ENCODE measurements around the gene CREBZF.

Gene CREBZF

DNA sequence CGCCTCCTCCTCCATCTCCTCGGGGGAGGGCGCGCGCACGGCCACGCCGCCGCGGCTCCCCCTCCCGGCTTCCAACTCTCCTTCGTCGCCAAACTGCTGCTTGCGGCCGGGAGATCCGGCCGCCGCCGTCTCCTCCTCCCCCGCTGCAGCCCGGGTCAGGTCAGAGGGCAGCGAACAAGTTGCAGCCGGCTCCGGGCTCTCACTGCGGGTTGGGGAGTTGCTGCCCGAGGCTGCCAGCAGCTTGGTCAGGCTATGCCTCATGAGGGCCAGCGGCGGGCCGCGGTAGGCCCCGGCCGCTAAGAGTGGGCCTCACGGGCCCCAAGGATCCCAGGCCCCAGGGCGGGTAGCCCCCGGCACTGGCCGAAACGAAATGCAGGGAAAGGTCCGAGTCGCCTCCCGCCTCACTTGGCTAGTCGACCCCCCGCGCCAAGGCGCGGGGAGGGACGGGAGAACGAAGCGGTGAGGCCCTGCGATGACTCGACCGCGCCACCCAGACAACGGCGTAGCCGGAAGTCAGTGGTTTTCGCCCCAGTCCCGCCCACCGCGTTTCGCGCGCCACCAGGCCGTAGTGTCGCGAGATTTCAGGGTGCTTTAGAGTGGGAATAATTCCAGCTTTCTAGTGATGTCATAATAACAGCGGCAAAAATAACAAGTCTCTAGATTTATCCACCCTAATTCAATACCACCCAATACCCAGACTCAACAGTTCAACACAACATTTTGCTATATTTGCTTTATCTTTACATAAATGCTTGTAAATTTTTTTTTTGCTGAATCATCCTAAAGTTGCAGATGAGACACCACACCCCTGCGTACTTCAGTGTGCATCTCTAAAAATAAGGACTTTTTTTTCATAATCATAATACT, at the start of gene CREBZF:
Gene CREBZF, minus strand, starts transcription at position 515 of the 867 bp plus-strand sequence. Its CDS starts 254 bp downstream, at position 261.
- peak; percentile 68 for DNase-seq (ENCODE audit: low read depth)

DNA sequence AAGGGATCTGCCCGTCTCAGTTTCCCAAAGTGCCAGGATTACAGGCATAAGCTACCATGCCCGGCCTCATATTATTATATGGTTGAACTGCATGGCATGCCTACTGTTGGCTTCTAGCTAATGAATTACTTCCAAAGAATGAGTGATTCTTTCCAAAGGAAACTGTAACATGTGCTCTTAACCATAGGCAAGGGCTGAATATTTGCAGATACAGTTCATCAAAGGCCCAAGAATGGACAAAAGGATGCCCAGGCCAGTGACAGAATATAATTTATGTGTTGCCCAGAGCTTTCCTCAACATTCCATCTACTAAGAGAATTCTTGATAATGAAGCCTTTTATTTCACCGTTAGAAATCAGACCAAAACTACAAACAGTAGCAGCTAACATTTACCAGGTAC, 48.0 kb upstream of the CREBZF start:
- DNase-seq (ENCODE audit: low read depth): no peak

DNA sequence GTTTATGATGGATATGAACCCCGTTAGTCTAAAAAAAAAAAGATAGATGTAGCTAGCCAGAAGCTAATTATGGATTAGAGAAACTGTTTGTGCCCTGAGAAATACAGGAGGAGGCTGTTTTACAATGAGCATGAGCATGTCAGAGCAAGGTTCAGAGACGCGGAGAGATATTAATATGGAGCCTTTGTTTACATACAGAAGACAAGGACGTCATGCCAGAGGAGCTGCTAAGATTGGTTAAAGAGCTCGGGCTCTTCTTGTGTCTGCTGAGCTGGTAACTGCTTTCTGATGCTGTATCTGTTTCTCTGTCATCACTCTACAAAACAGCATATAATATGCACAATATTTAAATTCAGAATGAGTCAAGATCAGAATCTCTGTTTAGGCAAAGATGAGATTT, 46.0 kb upstream of the CREBZF start:
- no peak for DNase-seq (ENCODE audit: low read depth)

DNA sequence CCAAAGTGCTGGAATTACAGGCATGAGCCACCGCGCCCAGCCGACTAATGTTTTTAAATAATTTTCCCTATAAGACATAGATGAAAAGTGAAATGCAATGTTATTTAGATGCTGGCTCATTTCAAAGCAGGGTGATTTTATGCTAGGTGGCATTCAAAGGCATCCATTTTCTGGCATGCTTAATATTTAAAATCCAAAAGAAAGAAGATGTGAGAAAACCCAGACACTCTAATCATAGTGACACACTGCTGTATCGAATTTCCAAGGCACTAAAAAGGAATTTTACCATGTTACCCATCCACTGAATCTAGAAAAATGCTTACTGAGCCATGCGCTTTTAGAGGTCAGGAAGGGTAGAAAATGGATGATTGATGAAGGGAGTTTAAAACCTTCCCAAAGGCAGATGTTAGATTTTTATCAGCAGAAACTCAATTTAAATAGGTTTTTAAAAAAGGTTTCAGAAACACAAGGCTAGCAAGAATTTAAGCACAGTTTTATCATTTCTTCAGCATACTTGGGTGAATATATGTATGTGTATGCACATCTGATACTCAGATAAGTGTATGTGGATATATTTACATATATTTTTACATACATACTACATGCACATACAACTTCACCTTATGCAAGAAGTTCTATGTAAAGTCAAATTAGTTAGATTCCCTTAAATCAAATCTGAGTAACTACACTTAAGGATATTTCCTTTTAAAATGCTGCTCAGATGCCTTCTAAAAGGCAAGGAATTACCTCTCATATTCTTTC, 45.2 kb upstream of the CREBZF start:
- DNase-seq (ENCODE audit: low read depth): no peak

GRCh38 chr11:85705800-85706199, 40.9 kb upstream of the CREBZF start:
- no peak for DNase-seq (ENCODE audit: low read depth)

- DNase-seq (ENCODE audit: low read depth): no peak
Measured at GRCh38 chr11:85704967-85705366, 40.0 kb upstream of the CREBZF start.

DNA sequence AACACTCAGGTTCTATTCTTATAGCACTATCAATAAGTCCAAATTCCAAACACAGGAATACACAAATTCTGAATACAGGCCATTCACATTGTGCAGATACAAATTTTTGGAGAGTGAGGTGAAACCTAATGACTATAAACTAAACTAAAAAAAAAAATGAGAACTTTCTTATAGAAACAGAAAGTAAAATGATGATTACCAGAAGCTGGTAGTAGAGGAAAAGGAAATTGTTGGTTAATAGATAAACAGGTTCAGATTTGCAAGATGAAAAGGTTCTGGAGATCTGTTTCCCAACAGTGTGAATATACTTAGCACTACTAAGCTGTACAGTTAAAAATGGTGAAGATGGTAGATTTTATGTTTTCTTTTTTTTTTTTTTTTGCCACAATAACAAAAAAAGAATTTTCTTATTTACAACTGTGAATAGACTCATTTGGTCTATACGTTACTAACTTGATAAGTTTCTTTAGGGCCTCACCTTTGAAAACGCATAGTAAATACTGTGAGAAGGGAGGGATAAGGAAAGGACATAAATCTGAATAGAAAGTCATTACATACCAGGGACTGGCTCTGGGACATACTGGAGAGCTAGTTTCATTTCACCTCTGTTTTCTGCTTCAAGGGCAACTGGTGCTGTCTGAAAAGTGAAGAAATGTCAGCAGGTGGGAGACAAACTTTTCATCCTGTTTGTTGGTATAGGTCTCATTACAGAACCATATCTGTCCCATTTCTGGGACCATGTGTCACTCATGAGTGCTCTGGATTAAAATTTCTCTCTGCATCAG, 35.2 kb upstream of the CREBZF start:
- no peak for DNase-seq (ENCODE audit: low read depth)

- no peak for DNase-seq (ENCODE audit: low read depth)
Measured at GRCh38 chr11:85698195-85698594, 33.3 kb upstream of the CREBZF start.

- DNase-seq (ENCODE audit: low read depth): no peak
Measured at GRCh38 chr11:85697747-85698146, 32.8 kb upstream of the CREBZF start.

GRCh38 chr11:85695546-85695945, 30.6 kb upstream of the CREBZF start:
- DNase-seq (ENCODE audit: low read depth): no peak

- peak; percentile 30 for DNase-seq (ENCODE audit: low read depth)
Measured at GRCh38 chr11:85694385-85694980, 29.6 kb upstream of the CREBZF start.

DNA sequence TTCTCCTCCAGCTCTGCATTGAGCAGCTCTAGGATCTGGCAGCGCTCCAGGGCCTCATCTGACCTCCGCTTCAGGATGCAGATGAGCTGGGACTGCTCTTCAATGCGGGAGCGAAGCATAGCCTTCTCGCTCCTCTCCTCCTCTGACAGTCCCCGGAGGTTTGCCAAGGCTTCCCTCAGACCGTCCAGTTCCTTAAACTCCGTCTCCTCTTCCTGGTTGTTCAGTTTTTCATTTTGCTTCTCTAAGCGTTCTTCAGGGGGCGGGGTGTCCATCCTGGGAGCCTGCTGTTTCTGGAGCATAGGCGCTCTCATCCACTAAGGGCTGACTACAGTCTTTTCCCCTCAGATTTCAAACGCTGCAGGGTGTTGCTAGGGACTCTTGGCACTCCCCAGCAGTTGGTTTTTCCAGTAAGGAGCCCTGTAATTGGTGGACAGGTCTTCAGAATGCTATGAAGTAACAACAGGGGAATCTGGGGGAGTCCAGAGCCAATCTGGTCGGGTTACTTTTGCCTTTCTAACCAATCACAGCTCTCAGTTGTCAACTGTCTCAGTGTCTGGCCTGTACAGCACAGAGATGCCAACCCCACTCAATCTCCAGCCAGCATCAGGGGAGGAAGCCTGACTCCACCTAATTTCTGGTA, 21.0 kb upstream of the CREBZF start, which contains the start of gene CCDC89:
Gene CCDC89, minus strand, starts transcription at position 376 of the 640 bp plus-strand sequence. Its CDS starts 65 bp downstream, at position 311.
- no peak for DNase-seq (ENCODE audit: low read depth)

GRCh38 chr11:85685125-85685819, 20.3 kb upstream of the CREBZF start:
- DNase-seq (ENCODE audit: low read depth): no peak

DNA sequence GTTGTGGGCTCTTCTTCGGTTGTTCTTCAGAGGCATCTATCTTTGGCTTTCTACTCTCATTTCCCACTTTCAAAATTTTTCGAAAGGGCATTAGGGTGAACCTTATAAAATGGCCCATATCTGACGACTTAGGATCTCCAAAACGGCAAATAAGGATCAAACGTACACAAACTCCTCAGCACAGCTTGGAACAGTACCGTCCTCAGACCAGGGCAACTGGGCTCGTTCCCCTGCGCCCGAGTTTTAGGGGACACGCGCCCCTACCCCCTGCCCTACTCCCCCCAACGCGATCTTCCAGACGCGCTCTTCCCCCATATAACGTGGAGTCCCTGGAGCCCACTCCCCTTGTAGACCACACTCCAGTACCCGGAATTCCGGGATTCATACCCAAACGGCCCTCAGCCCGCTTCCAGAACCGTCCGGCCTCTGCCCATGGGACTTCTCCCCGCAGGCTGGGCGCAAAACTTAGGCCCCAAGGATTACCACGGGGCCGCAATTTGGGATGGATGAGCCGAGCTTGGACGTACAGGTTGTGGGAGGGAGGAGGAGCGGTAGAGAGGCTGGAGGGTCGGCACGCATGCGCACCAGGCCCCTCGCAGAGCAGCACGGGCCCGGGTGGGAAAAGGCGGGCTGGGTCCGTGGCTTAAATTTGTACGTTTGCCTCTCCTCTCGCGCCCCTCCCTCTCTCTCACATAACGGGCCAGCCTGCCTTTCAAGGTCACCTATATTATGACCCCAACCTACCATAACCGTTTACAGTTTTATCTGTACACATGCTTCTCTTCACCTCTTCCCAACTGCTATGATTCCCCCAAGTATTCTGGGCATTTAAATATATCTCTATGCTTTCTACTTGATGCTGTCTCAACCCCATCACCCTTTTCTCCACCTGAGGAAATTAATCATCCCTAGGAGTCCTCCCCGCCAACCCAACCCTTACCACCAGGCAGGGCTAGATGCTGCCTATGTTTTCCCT, 17.7 kb upstream of the CREBZF start:
- DNase-seq (ENCODE audit: low read depth): no peak

DNA sequence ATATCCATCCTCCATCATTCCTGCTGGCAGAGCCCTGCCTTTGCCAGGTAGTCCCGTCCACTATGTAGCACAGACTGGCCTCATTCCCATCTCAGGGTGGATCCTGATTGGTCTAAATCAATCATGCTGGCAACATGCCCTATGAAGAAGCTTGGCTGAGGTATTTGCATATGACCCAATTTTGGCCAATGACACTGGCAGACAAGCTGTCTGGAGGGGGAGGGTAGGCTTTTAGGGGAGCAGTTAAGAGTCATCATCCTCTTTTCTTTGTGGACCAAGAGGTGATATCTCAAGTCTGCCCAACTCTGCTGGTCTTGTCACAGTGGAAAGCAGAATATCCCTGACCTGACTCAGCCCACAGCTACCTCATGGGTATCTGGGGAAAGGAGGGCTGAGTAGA, 16.0 kb upstream of the CREBZF start:
- no peak for DNase-seq (ENCODE audit: low read depth)

DNA sequence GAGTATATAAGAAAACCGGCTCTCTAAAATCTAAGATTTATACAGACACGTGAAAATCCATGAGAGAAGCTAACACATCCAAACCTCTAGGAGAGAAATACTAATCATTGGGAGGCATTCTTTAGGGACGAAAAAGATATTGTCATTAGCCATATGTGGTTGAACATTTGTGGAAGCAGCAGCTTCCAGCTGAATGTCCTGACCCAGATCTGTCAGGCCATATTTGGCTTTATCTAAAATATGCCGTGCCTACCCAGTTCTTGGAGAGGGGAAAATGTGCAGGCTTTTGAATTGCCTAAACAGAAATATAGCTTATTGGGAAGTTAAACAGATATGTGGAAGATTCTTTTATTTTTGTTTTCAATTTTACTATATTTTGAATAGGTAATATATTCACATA, 14.6 kb upstream of the CREBZF start:
- DNase-seq (ENCODE audit: low read depth): no peak

GRCh38 chr11:85673393-85673792, 8.5 kb upstream of the CREBZF start:
- no peak for DNase-seq (ENCODE audit: low read depth)

DNA sequence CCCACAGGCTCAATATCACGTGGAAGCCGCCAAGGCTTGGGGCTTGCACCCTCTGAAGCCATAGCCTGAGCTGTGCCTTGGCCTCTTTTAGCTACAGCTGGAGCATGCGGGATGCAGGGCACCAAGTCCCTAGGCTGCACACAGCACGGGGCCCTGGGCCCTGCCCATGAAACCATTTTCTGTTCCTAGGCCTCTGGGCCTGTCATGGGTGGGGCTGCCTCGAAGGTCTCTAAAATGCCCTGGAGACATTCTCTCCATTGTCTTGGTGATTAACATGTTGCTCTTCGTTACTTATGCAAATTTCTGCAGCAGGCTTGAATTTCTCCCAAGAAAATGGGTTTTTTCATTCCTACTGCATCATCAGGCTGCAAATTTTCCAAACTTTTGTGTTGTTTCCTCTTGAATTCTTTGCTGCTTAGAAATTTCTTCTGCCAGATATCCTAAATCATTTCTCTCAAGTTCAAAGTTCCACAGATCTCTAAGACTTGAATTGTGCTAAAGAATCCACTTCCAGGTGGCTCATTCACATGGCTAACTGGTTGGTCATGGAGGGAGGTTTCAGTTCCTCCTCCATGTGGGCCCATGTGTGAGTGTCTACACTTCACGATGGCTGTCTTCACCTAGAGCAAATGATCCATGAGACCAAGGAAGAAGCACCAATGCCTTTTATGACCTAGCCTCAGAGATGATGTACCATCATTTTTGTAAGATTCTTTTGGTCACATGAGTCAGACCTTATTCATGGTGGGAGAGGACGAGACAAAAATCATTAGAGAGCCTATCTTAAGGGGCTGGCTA, 7.4 kb upstream of the CREBZF start:
- no peak for DNase-seq (ENCODE audit: low read depth)
